Measurements from ENCODE around the gene RPL39L. TPM values are rescaled to one million over a fixed set of nuclear protein-coding genes. Genes with fewer than 3 reads are reported as not detected.

The RPL39L gene
- total and polyA plus RNA-seq, 10 of the 15 experiments (the other 5 are each of a cell fraction or from before 2014, with no cell fraction given) = 12.5 to 67.8 (median 31.3) TPM

DNA sequence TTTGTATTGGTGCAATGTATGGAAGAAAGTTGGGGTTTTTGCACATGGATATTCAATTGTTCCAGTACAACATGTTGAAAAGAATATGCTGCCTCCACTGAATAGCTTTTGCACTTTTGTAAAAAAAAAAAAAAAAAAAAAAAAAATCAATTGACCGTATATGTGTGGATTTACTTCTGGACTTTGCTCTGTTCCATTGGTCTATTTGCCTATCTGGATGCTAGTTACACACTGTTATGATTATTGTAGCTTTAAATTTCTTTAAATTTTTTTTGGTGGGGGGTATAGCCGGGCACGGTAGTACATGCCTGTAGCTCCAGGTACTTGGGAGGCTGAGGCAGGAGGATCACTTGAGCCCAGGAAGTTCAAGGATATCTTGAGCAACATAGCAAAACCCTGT lies 52.5 kb downstream of the RPL39L start:
- H3K9ac ChIP-seq (ENCODE audit: control insufficient read depth, insufficient read depth, low read length) = no peak overlapping the region
- H3K4me2 ChIP-seq (ENCODE audit: control insufficient read depth, insufficient read depth) = no peak overlapping the region
- ATAC-seq (no peak), FAIRE-seq (no peak), DNase-seq (ENCODE audit: low read depth, low spot score) (no peak)
- no peaks in the 10 kb centered on the region for H3K27me3 ChIP-seq (replicated peaks in 1 of 2; ENCODE audit: control insufficient read depth in 2 of 2, insufficient read depth in 2 of 2, low read length in 1 of 2)
- H3K27ac ChIP-seq (ENCODE audit: control insufficient read depth, insufficient read depth) = no peak overlapping the region
- POLR2A ChIA-PET = interaction anchor here (0.6 to 1.0 kb wide), 2 partner anchors 9 to 86 kb away, joined by 3 to 6 read pairs; no protein-coding TSS in a partner anchor
- in situ Hi-C loops (cut with MboI) = no loop called here
- WGBS (ENCODE audit: insufficient coverage, insufficient replicate concordance, low lambda C conversion rate, missing lambda C conversion rate) = 96% methylated on average over 3 of the region's 3 CpGs
- SMC1A ChIA-PET (ENCODE audit: uncharacterized antibody, unreplicated experiment) = interaction anchor here (0.7 to 1.5 kb wide), 3 partner anchors 11 to 475 kb away, joined by 3 to 6 read pairs (median 4); no protein-coding TSS in a partner anchor
- CTCF ChIA-PET = no interaction called here
- H3K4me3 ChIP-seq = no peak overlapping the region
- no TSS peak for BruUV-seq (replicated peaks)
- RAD21 ChIA-PET (ENCODE audit: unreplicated experiment) = no interaction called here
- H3K4me1 ChIP-seq (ENCODE audit: control insufficient read depth, insufficient read depth, low read length) = no peaks in the 10 kb centered on the region
- no peaks in the 10 kb centered on the region for H3K36me3 ChIP-seq (ENCODE audit: control insufficient read depth in 2 of 2, insufficient read depth in 2 of 2, low read length in 1 of 2)
- H3K79me2 ChIP-seq (ENCODE audit: control insufficient read depth, insufficient read depth, low read length) = no peaks in the 10 kb centered on the region
- TF ChIP-seq SMC3 (IDR thresholded peaks at IDR 0.05; ENCODE audit: borderline replicate concordance, low read length) (no peak), RELA (IDR thresholded peaks at IDR 0.05; ENCODE audit: borderline replicate concordance, partially characterized antibody) (no peak), RUNX3 (IDR thresholded peaks at IDR 0.05; ENCODE audit: low read length) (no peak), RAD21 (IDR thresholded peaks at IDR 0.05; ENCODE audit: insufficient read depth, low read depth, low read length) (no peak), ATF7 (IDR thresholded peaks at IDR 0.05; ENCODE audit: low read depth) (no peak), CHD4 (IDR thresholded peaks at IDR 0.05) (no peak), WRNIP1 (IDR thresholded peaks at IDR 0.05; ENCODE audit: borderline replicate concordance, low read depth, low read length) (no peak), BACH1 (IDR thresholded peaks at IDR 0.05; ENCODE audit: borderline replicate concordance) (no peak), RB1 (IDR thresholded peaks at IDR 0.05; ENCODE audit: borderline replicate concordance) (no peak), NFYB (IDR thresholded peaks at IDR 0.05; ENCODE audit: insufficient read depth, low read depth, low read length) (no peak)
- no peak overlapping the region for H2AFZ ChIP-seq (ENCODE audit: control insufficient read depth, low read depth, low read length)
- H4K20me1 ChIP-seq (ENCODE audit: control insufficient read depth, insufficient read depth) = no peaks in the 10 kb centered on the region
- H3K9me3 ChIP-seq (replicated peaks; ENCODE audit: control insufficient read depth, insufficient read depth, low read length) = peaks cover 5% of the 10 kb centered on the region; the same call in 2 of the 3 replicates
- intact Hi-C loops (cut with micrococcal nuclease; ENCODE audit: unreplicated experiment) = no loop called here

Data from GM12878 (cell line).